Measurements from ENCODE around the gene NUP205.

Gene NUP205

GRCh38 chr7:135648235-135648634, 90.5 kb downstream of the NUP205 start:
- no peak for DNase-seq (ENCODE audit: low spot score in 2 of 2)
- Mint-ChIP-seq H3K9me3 (no peaks in the 10 kb centered on the region), H3K4me3 (no peak overlapping the region), H3K36me3 (ENCODE audit: insufficient read depth) (peaks cover 13% of the 10 kb centered on the region), H3K27me3 (no peaks in the 10 kb centered on the region), H3K27ac (ENCODE audit: low read depth) (no peak overlapping the region), H3K4me1 (peaks cover 7% of the 10 kb centered on the region)
- no peak for ATAC-seq (replicated peaks; ENCODE audit: extremely low read depth, poor library complexity, severe bottlenecking)

- Mint-ChIP-seq H3K4me3 (no peak overlapping the region), H3K27ac (ENCODE audit: low read depth) (no peak overlapping the region)
- DNase-seq (ENCODE audit: low spot score in 2 of 2): no peak
Measured at GRCh38 chr7:135650831-135651573, 93.3 kb downstream of the NUP205 start.

GRCh38 chr7:135653340-135654080, 95.8 kb downstream of the NUP205 start:
- H3K36me3 Mint-ChIP-seq (ENCODE audit: insufficient read depth): peaks cover 4% of the 10 kb centered on the region
- H3K27me3 Mint-ChIP-seq: no peaks in the 10 kb centered on the region
- no peaks in the 10 kb centered on the region for H3K9me3 Mint-ChIP-seq
- no peak overlapping the region for H3K27ac Mint-ChIP-seq (ENCODE audit: low read depth)
- H3K4me3 Mint-ChIP-seq: no peak overlapping the region
- no peaks in the 10 kb centered on the region for H3K4me1 Mint-ChIP-seq
- ATAC-seq (replicated peaks; ENCODE audit: extremely low read depth, poor library complexity, severe bottlenecking) (no peak), DNase-seq (ENCODE audit: low spot score in 2 of 2) (no peak)

More at GRCh38 chr7:135650831-135651573, 93.3 kb downstream of the NUP205 start:
- peak; percentile 32 for ATAC-seq (replicated peaks; ENCODE audit: extremely low read depth, poor library complexity, severe bottlenecking)
- Mint-ChIP-seq H3K9me3 (no peaks in the 10 kb centered on the region), H3K27me3 (no peaks in the 10 kb centered on the region), H3K4me1 (no peaks in the 10 kb centered on the region), H3K36me3 (ENCODE audit: insufficient read depth) (peaks cover 4% of the 10 kb centered on the region)

GRCh38 chr7:135658564-135658963, 100.8 kb downstream of the NUP205 start:
- ATAC-seq (replicated peaks; ENCODE audit: extremely low read depth, poor library complexity, severe bottlenecking) (no peak), DNase-seq (ENCODE audit: low spot score in 2 of 2) (no peak)
- no peaks in the 10 kb centered on the region for H3K9me3 Mint-ChIP-seq
- H3K4me1 Mint-ChIP-seq: peaks cover 7% of the 10 kb centered on the region
- no peak overlapping the region for H3K4me3 Mint-ChIP-seq
- H3K27me3 Mint-ChIP-seq: no peaks in the 10 kb centered on the region
- peaks cover 7% of the 10 kb centered on the region for H3K36me3 Mint-ChIP-seq (ENCODE audit: insufficient read depth)
- no peak overlapping the region for H3K27ac Mint-ChIP-seq (ENCODE audit: low read depth)

GRCh38 chr7:135659159-135659846, 101.6 kb downstream of the NUP205 start:
- Mint-ChIP-seq H3K9me3 (no peaks in the 10 kb centered on the region), H3K36me3 (ENCODE audit: insufficient read depth) (peaks cover 7% of the 10 kb centered on the region), H3K4me1 (peaks cover 13% of the 10 kb centered on the region), H3K27ac (ENCODE audit: low read depth) (no peak overlapping the region), H3K27me3 (no peaks in the 10 kb centered on the region), H3K4me3 (no peak overlapping the region)
- ATAC-seq (replicated peaks; ENCODE audit: extremely low read depth, poor library complexity, severe bottlenecking) (no peak), DNase-seq (ENCODE audit: low spot score in 2 of 2) (no peak)

GRCh38 chr7:135661311-135662122, 103.8 kb downstream of the NUP205 start:
- H3K27me3 Mint-ChIP-seq: no peaks in the 10 kb centered on the region
- H3K4me1 Mint-ChIP-seq: peaks cover 31% of the 10 kb centered on the region
- H3K36me3 Mint-ChIP-seq (ENCODE audit: insufficient read depth): peaks cover 9% of the 10 kb centered on the region
- peak overlapping the region; percentile 93 for H3K27ac Mint-ChIP-seq (ENCODE audit: low read depth)
- ATAC-seq (replicated peaks; ENCODE audit: extremely low read depth, poor library complexity, severe bottlenecking) (no peak), DNase-seq (ENCODE audit: low spot score in 2 of 2) (no peak)
- H3K4me3 Mint-ChIP-seq: peak overlapping the region; percentile 94
- H3K9me3 Mint-ChIP-seq: no peaks in the 10 kb centered on the region

- H3K36me3 Mint-ChIP-seq (ENCODE audit: insufficient read depth): peaks cover 9% of the 10 kb centered on the region
- peak overlapping the region; percentile 93 for H3K27ac Mint-ChIP-seq (ENCODE audit: low read depth)
- peak in 1 of 2 donors; percentile 17 for DNase-seq (ENCODE audit: low spot score in 2 of 2)
- H3K27me3 Mint-ChIP-seq: no peaks in the 10 kb centered on the region
- peak overlapping the region; percentile 94 for H3K4me3 Mint-ChIP-seq
- no peaks in the 10 kb centered on the region for H3K9me3 Mint-ChIP-seq
- ATAC-seq (replicated peaks; ENCODE audit: extremely low read depth, poor library complexity, severe bottlenecking): peak; percentile 17
- peaks cover 35% of the 10 kb centered on the region for H3K4me1 Mint-ChIP-seq
Measured at GRCh38 chr7:135662123-135662372, 104.3 kb downstream of the NUP205 start.

- Mint-ChIP-seq H3K4me3 (peak within 1 kb of the TSS; percentile 94), H3K4me1 (peaks cover 35% of the 10 kb centered on the region), H3K27me3 (no peaks in the 10 kb centered on the region), H3K9me3 (no peaks in the 10 kb centered on the region), H3K36me3 (ENCODE audit: insufficient read depth) (peaks cover 9% of the 10 kb centered on the region), H3K27ac (ENCODE audit: low read depth) (peak within 1 kb of the TSS; percentile 93)
- peak; percentile 93 for ATAC-seq (replicated peaks; ENCODE audit: extremely low read depth, poor library complexity, severe bottlenecking)
- peak; percentile 92 to 95 for DNase-seq (ENCODE audit: low spot score in 2 of 2)
Measured at GRCh38 chr7:135662373-135663114, 104.8 kb downstream of the NUP205 start, which contains the start of gene STMP1. Gene STMP1 (plus strand): TSS chr7:135662514.

- DNase-seq (ENCODE audit: low spot score in 2 of 2) (no peak), ATAC-seq (replicated peaks; ENCODE audit: extremely low read depth, poor library complexity, severe bottlenecking) (no peak)
- H3K27ac Mint-ChIP-seq (ENCODE audit: low read depth): peak overlapping the region; percentile 41
- no peaks in the 10 kb centered on the region for H3K9me3 Mint-ChIP-seq
- peaks cover 47% of the 10 kb centered on the region for H3K4me1 Mint-ChIP-seq
- H3K27me3 Mint-ChIP-seq: no peaks in the 10 kb centered on the region
- peak overlapping the region; percentile 94 for H3K4me3 Mint-ChIP-seq
- peaks cover 9% of the 10 kb centered on the region for H3K36me3 Mint-ChIP-seq (ENCODE audit: insufficient read depth)
Measured at GRCh38 chr7:135664046-135664589, 106.4 kb downstream of the NUP205 start.

- H3K27me3 Mint-ChIP-seq: no peaks in the 10 kb centered on the region
- no peak for ATAC-seq (replicated peaks; ENCODE audit: extremely low read depth, poor library complexity, severe bottlenecking)
- H3K36me3 Mint-ChIP-seq (ENCODE audit: insufficient read depth): peaks cover 9% of the 10 kb centered on the region
- DNase-seq (ENCODE audit: low spot score in 2 of 2): no peak
- no peak overlapping the region for H3K27ac Mint-ChIP-seq (ENCODE audit: low read depth)
- H3K4me1 Mint-ChIP-seq: peaks cover 55% of the 10 kb centered on the region
- no peaks in the 10 kb centered on the region for H3K9me3 Mint-ChIP-seq
- no peak overlapping the region for H3K4me3 Mint-ChIP-seq
Measured at GRCh38 chr7:135665042-135665441, 107.3 kb downstream of the NUP205 start.

- ATAC-seq (replicated peaks; ENCODE audit: extremely low read depth, poor library complexity, severe bottlenecking) (no peak), DNase-seq (ENCODE audit: low spot score in 2 of 2) (no peak)
- Mint-ChIP-seq H3K4me3 (no peak overlapping the region), H3K4me1 (peaks cover 62% of the 10 kb centered on the region), H3K9me3 (no peaks in the 10 kb centered on the region), H3K36me3 (ENCODE audit: insufficient read depth) (peaks cover 9% of the 10 kb centered on the region), H3K27me3 (no peaks in the 10 kb centered on the region), H3K27ac (ENCODE audit: low read depth) (no peak overlapping the region)
Measured at GRCh38 chr7:135666156-135666555, 108.4 kb downstream of the NUP205 start.

All from central memory CD8-positive, alpha-beta T cell (primary cell).